Measurements from ENCODE around the gene TRAK1.

GRCh38 chr3:42192334-42193200 is 101.4 kb downstream of the TRAK1 start:
- no peak for TF ChIP-seq CTCF (IDR thresholded peaks at IDR 0.05; ENCODE audit: low read depth, low read length)
- no peak for TF ChIP-seq EZH2phosphoT487 (IDR thresholded peaks at IDR 0.05; ENCODE audit: low read depth)

Measured in OCI-LY3 (cell line).